Measurements from ENCODE around the gene UTP18.
"Not testable (repeated sequence)": the region's sequence is repeated elsewhere in the genome, so short reads cannot be mapped to it uniquely, and the experiment has no call there.

Gene UTP18

GRCh38 chr17:51259564-51260236 lies 646 bp upstream of the UTP18 start, which contains the start of gene MBTD1:
Gene MBTD1 (minus strand): TSS chr17:51260049. CDS start chr17:51225161, 34,888 bp downstream.
- DNase-seq = peak; percentile 96

GRCh38 chr17:51261024-51261963 lies 948 bp downstream of the UTP18 start:
- DNase-seq = peak in 1 of 2 donors; percentile 3

GRCh38 chr17:51263006-51263405 lies 2.7 kb downstream of the UTP18 start:
- no peak for DNase-seq

DNA sequence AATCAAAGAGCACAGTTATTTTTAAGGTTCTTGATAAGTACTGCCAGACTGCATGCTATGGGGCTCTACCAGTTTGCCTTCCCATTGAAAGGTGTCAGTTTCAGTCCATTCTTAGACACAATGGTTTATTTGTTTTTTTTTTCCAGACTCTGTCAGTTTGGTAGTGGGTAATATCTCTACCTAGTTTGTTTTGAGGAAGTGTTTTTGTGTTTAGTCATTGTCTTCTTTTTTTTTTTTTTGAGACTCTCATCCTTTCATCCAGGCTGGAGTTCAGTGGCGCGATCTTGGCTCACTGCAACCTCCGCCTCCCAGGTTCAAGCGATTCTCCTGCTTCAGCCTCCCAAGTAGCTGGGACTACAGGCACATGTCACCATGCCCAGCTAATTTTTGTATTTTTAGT lies 4.1 kb downstream of the UTP18 start:
- DNase-seq = not testable (repeated sequence)

DNA sequence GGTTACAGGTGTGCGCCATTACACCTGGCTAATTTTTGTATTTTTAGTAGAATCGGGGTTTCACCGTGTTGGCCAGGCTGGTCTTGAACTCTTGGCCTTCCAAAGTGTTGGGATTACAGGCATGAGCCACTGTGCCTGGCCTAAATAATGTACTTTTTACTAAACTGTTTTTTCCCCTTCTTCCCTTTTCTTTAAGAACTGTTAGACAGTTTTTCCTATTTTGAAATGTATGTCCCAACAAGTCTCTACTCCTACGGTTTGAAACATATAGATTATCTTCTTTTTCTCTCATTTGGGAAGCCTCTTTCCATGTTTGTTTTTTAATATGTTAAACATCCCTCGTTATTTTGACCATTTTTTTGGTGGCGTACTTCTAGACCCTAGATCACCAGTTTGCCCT lies 9.6 kb downstream of the UTP18 start:
- no peak for DNase-seq

- DNase-seq = no peak
Measured at GRCh38 chr17:51270636-51271035, 10.3 kb downstream of the UTP18 start.

DNA sequence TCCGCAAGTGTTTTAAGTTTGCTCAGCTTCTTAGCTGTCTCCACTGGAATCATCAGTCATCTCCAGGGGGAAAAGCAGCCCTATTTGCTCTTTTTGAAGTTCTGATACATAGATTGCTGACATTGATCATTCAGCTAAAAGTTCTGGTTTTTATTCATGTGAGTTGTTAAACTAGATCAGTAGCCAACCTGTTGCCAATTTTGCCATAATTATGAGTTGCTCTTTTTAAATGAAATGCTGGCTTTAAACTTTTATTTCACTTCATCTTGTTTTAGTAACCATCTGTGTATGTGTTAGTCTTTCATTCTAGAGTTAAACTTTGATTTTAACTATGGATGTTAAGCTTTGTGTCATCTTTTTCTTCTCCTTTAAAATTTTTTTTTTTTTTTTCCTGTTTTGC lies 12.5 kb downstream of the UTP18 start:
- no peak for DNase-seq

DNA sequence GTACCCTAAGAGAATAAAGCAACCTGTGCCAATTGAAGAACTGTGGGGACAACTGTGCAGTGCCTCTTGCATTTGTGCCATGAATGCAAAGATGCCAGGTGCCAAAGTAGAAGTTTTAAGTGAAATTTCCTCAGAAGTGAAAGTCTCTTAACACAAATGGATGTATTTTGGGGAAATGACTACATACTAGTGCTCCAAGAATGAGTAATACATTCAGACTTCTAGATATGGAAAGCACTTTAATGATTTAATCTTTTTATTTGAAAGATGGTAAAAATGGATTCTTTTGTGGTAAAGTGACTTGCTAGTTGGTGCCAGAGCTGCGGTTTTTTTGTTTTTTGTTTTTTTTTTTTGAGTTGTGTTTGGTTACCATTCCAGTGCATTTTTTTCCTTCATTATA lies 15.0 kb downstream of the UTP18 start:
- DNase-seq = no peak

DNA sequence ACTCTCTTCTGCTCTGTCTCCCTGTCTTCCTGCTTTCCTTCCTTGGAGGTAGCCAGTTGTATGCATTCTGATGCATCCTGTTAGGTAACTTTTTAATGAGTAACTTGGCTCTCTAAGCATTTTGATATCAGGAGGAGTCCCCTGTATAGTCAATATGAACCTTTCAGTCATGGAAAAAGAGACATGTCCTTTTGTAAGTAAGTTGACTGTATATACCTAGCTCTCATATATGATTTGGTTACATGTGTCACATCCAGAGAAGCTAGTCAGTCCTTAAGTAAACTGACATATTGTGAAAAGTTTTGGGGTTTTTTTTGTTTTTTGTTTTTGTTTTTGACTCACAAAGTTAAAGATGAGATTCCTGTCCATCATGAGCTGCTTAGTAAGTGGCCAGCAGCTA lies 18.8 kb downstream of the UTP18 start:
- DNase-seq = no peak

GRCh38 chr17:51287412-51287811 lies 27.1 kb downstream of the UTP18 start:
- DNase-seq = no peak

DNA sequence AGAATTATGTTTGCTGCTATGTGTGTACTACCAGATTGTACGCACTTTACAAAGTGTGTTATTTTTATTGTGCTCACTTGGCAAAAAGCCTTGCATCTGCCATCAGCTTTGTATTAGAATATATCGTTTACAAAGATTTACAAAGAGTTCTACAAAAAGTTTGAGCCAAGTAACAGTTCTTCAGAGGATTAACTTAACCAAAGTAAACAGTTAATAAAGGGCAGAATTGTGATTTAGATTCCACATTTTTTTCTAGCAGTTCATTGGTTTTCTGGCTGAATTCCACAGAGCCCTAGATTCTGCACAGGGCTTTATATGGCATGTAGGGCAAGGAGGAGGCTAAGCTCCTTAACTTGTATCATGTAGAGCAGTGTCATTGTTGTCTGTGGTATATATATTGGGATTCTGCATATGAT lies 29.4 kb downstream of the UTP18 start:
- DNase-seq = no peak

GRCh38 chr17:51294338-51294737 lies 34.0 kb downstream of the UTP18 start:
- not testable (repeated sequence) for DNase-seq

DNA sequence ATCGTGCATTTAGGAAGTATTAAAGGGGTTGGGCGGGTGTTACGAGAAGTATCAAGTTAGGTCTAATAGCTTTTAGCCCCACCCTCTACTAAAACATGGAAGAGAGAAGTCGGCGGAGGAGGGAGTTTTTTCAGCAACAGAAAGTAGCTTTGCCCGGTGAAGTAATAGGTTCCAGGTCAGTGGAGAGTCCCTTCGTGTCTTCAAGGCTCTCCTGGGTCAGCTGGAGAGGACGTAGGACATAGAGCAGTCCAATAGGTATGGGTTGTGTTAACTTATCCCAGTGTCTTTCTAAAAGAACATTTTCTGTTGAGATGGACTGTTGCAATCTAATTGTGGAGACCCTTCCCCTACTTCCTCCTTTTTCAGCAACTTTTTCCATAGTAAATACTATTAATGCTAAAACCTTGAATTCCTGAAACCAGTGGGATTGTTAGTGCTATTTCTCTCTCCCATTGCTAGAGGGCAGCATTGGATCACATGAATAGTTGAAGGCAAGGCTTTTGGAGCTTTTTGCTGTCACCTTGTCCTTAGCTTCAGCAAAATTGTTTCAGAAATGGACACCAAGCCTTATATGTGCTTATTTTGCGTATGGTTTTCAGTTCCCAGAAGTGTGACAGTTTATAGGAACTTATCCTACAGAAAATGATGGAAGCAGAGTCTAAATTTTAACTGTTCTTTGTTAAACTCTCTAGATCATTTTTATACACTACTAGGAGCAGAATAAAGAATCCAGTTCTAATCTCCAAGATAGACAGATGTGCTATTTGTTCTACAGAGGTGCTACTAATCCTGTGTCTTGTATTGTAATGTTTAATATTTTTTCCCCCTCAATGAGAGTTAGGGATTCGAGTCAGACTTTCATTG lies 38.4 kb downstream of the UTP18 start:
- DNase-seq = peak in 1 of 2 donors; percentile 23

DNA sequence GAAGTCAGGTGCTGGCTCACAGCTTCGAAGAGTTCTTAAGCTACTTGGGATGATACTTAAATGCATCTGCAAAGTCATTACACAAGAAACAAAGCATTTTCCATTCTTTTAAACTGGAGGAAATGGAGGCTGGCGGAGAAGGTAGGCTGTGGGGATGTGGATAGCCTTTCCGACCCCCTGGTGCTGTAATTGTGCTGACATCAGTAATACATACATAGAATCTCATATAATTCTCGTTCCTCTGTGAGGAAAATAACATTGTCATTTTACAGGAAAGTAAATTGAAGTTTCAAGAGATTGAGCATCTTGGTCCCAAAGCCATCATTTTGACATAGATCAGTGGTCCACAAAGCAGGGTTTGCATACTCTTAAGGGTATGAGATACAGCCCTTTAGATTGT lies 39.5 kb downstream of the UTP18 start:
- no peak for DNase-seq

- no peak for DNase-seq
Measured at GRCh38 chr17:51305182-51305581, 44.8 kb downstream of the UTP18 start.

- DNase-seq = not testable (repeated sequence)
Measured at GRCh38 chr17:51312003-51312402, 51.7 kb downstream of the UTP18 start.

DNA sequence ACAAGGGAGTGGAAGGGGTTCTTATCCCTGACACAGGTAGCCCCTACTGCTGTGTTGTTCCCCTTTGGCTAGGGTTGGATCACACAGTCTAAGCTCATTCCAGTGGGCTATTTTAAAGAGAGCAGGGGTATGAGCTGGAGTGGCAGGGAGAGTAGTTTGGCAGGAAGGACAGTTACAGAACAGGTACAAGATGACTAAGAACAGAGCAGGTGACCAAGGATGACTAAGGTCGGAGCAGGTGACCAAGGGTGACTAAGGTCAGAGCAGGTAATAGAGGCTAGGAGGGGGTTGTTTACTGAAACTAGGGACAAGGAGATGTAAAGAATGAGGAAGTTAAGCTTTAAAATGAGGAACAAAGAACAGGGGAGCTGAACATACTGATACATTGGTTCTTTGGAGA lies 58.8 kb downstream of the UTP18 start:
- no peak for DNase-seq

GRCh38 chr17:51322390-51323029 lies 62.2 kb downstream of the UTP18 start:
- no peak for DNase-seq

- DNase-seq = no peak
Measured at GRCh38 chr17:51325471-51325870, 65.1 kb downstream of the UTP18 start.

DNA sequence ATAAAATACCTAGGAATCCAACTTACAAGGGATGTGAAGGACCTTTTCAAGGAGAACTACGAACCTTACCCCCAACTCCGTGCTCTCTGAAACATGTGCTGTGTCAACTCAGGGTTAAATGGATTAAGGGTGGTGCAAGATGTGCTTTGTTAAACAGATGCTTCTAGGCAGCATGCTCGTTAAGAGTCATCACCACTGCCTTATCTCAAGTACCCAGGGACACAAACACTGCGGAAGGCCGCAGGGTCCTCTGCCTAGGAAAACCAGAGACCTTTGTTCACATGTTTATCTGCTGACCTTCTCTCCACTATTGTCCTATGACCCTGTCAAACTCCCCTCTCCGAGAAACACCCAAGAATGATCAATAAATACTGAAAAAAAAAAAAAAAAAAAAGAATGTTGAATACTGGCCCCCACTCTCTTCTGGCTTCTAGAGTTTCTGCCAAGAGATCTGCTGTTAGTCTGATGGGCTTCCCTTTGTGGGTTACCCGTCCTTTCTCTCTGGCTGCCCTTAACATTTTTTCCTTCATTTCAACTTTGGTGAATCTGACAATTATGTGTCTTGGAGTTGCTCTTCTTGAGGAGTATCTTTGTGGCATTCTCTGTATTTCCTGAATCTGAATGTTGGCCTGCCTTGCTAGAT lies 70.6 kb downstream of the UTP18 start:
- not testable (repeated sequence) for DNase-seq

- no peak for DNase-seq
Measured at GRCh38 chr17:51335006-51335590, 74.8 kb downstream of the UTP18 start.

Data from CD4-positive, alpha-beta T cell treated with Interferon alpha-2 for 1 hour (primary cell).